ENCODE results near the gene EID2B.

The EID2B gene

GRCh38 chr19:39542206-39542605 is 9.6 kb upstream of the EID2B start:
- Histone ChIP-seq H3K4me3 (ENCODE audit: low read depth, low read length, poor library complexity, severe bottlenecking) (no peak overlapping the region), H3K9ac (ENCODE audit: low read length) (no peak overlapping the region), H3K9me3 (ENCODE audit: low read length) (no peaks in the 10 kb centered on the region), H3K27ac (ENCODE audit: low read depth, low read length, poor library complexity, severe bottlenecking) (no peak overlapping the region), H3K9me2 (ENCODE audit: low read depth, low read length) (no peaks in the 10 kb centered on the region), H2AFZ (ENCODE audit: low read length) (no peak overlapping the region), H4K20me1 (ENCODE audit: insufficient read depth, low read length) (no peaks in the 10 kb centered on the region), H3K27me3 (ENCODE audit: insufficient read depth, low read length) (no peaks in the 10 kb centered on the region), H3K4me1 (ENCODE audit: insufficient read depth, low read length, severe bottlenecking) (peaks cover 22% of the 10 kb centered on the region), H3K79me2 (ENCODE audit: insufficient read depth, low read length) (0 out of 2 replicates have a peak, but pooled peaks cover 7% of the 10 kb centered on the region), H3K36me3 (ENCODE audit: insufficient read depth, low read length) (peaks cover 5% of the 10 kb centered on the region), H3F3A (ENCODE audit: insufficient read depth, low read length) (no peaks in the 10 kb centered on the region), H3K4me2 (ENCODE audit: low read length) (no peak overlapping the region)
- no peak for TF ChIP-seq EZH2 (IDR thresholded peaks at IDR 0.05; ENCODE audit: borderline replicate concordance, low read length)
- TF ChIP-seq, protein P1, sequence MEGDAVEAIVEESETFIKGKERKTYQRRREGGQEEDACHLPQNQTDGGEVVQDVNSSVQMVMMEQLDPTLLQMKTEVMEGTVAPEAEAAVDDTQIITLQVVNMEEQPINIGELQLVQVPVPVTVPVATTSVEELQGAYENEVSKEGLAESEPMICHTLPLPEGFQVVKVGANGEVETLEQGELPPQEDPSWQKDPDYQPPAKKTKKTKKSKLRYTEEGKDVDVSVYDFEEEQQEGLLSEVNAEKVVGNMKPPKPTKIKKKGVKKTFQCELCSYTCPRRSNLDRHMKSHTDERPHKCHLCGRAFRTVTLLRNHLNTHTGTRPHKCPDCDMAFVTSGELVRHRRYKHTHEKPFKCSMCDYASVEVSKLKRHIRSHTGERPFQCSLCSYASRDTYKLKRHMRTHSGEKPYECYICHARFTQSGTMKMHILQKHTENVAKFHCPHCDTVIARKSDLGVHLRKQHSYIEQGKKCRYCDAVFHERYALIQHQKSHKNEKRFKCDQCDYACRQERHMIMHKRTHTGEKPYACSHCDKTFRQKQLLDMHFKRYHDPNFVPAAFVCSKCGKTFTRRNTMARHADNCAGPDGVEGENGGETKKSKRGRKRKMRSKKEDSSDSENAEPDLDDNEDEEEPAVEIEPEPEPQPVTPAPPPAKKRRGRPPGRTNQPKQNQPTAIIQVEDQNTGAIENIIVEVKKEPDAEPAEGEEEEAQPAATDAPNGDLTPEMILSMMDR (IDR thresholded peaks at IDR 0.05; ENCODE audit: low read length): no peak

DNA sequence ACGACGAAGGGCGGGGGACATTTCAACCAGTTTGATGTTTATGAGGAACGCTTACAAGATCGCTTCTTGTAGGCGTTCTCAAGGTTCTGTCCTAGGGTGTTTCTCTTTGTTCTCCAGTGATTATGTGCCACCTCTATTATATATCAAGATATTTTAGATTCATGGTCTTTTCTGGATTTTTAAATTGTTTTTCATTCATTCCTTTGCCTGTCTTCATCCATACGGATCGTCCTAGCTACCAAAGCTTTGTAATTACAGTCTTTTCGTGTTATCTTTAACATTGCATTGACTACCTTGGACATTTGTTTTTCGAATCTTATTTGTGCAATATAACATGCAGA is 7.7 kb upstream of the EID2B start:
- Histone ChIP-seq H3K9me2 (ENCODE audit: low read depth, low read length) (no peaks in the 10 kb centered on the region), H3K9ac (ENCODE audit: low read length) (no peak overlapping the region), H3K4me3 (ENCODE audit: low read depth, low read length, poor library complexity, severe bottlenecking) (peak overlapping the region; percentile 92), H3K4me2 (ENCODE audit: low read length) (peak overlapping the region; percentile 20; the same call in 1 of the 2 replicates), H2AFZ (ENCODE audit: low read length) (no peak overlapping the region), H3K9me3 (ENCODE audit: low read length) (no peaks in the 10 kb centered on the region), H3K79me2 (ENCODE audit: insufficient read depth, low read length) (0 out of 2 replicates have a peak, but pooled peaks cover 7% of the 10 kb centered on the region), H3K27ac (ENCODE audit: low read depth, low read length, poor library complexity, severe bottlenecking) (no peak overlapping the region), H3K4me1 (ENCODE audit: insufficient read depth, low read length, severe bottlenecking) (peaks cover 22% of the 10 kb centered on the region), H3F3A (ENCODE audit: insufficient read depth, low read length) (no peaks in the 10 kb centered on the region), H3K36me3 (ENCODE audit: insufficient read depth, low read length) (peaks cover 5% of the 10 kb centered on the region), H3K27me3 (ENCODE audit: insufficient read depth, low read length) (no peaks in the 10 kb centered on the region), H4K20me1 (ENCODE audit: insufficient read depth, low read length) (no peaks in the 10 kb centered on the region)
- TF ChIP-seq EZH2 (IDR thresholded peaks at IDR 0.05; ENCODE audit: borderline replicate concordance, low read length): no peak
- TF ChIP-seq, protein P1 (IDR thresholded peaks at IDR 0.05; ENCODE audit: low read length): no peak

DNA sequence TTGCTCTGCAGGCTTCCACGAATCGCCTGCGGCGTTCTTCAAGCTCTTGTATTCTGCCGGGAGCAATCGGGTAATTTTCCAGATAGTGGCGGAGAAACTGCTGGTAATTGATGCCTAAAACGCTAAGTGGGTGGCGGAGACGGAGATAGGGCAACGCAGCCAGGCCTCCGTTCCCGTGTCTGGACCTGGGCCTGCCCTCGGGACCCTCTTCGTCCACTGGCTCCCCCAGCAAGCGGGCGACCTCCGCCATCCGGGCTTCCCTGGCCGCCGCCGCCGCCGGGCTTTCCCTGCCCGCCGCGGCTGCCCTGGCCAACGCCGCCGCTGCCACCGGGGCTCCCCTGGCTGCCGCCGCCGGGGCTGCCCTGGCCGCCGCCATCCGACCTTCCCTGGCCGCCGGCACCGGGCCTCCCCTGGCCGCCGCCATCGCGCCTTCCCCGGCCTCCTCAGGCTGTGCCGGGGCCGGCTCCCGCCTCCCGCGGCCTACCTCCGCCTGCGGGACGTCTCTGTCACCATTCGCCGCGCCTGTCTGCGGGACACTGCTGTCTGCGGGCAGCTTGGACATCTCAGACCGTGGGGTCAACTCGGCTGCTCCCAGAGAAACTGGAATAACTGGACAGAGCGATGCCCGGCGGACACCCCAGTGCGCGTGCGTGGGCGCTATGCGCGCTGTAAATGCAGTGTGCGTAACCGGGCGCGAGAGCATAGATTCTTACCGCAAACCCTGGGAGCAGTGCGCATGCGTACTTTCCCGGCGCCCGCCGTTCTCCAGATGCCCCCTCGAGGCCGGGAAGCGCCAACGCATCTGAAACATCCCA is 7.1 kb upstream of the EID2B start, which contains the start of gene EID2:
EID2 (minus strand) TSS at position 644 of the 815 bp plus-strand sequence; CDS start at position 562, 82 bp downstream.
- Histone ChIP-seq H3K9ac (ENCODE audit: low read length) (peak within 1 kb of the TSS; percentile 86), H4K20me1 (ENCODE audit: insufficient read depth, low read length) (no peaks in the 10 kb centered on the region), H3K79me2 (ENCODE audit: insufficient read depth, low read length) (0 out of 2 replicates have a peak, but pooled peaks cover 7% of the 10 kb centered on the region), H3K4me2 (ENCODE audit: low read length) (peak within 1 kb of the TSS; percentile 99), H3K4me3 (ENCODE audit: low read depth, low read length, poor library complexity, severe bottlenecking) (peak within 1 kb of the TSS; percentile 92), H3K9me3 (ENCODE audit: low read length) (no peaks in the 10 kb centered on the region), H3K4me1 (ENCODE audit: insufficient read depth, low read length, severe bottlenecking) (peaks cover 22% of the 10 kb centered on the region), H3F3A (ENCODE audit: insufficient read depth, low read length) (no peaks in the 10 kb centered on the region), H3K9me2 (ENCODE audit: low read depth, low read length) (no peaks in the 10 kb centered on the region), H3K27ac (ENCODE audit: low read depth, low read length, poor library complexity, severe bottlenecking) (no peak within 1 kb of the TSS), H2AFZ (ENCODE audit: low read length) (peak within 1 kb of the TSS; percentile 65; the same call in 1 of the 2 replicates), H3K27me3 (ENCODE audit: insufficient read depth, low read length) (no peaks in the 10 kb centered on the region), H3K36me3 (ENCODE audit: insufficient read depth, low read length) (peaks cover 5% of the 10 kb centered on the region)
- TF ChIP-seq EZH2 (IDR thresholded peaks at IDR 0.05; ENCODE audit: borderline replicate concordance, low read length): no peak
- TF ChIP-seq, protein P1 (IDR thresholded peaks at IDR 0.05; ENCODE audit: low read length): peak; percentile 72
